ENCODE results near the gene FMN2. TPM values are rescaled to one million over a fixed set of nuclear protein-coding genes. Genes with fewer than 3 reads are reported as not detected.

Gene FMN2
- total RNA-seq, 1 experiment from 2014 or later, result 5.3 TPM

DNA sequence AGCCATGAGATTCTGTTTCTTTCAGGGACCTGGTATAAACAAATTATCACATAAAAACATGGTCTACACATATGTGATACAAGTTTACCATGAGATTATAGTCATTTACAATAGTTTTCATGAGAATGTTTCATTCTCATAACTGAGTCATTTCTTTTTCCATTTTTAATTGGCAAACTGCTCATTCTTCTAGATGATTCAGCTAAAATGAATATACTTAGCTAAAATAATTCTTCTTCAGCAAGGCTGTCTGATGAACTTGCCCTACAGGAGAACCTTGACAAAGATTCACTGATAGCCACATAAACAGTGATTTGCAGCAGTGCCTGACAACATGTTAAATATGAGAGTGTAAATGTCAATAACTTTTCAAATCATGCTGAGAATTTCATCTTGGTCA, 253.2 kb downstream of the FMN2 start:
- POLR2A ChIA-PET, result interaction anchor here (0.6 kb wide), 1 partner anchor 359 kb away, joined by 3 read pairs; no protein-coding TSS in a partner anchor
- peaks cover 13% of the 10 kb centered on the region for H3K4me1 Mint-ChIP-seq (ENCODE audit: insufficient read depth, unreplicated experiment)
- CTCF ChIA-PET, result no interaction called here

DNA sequence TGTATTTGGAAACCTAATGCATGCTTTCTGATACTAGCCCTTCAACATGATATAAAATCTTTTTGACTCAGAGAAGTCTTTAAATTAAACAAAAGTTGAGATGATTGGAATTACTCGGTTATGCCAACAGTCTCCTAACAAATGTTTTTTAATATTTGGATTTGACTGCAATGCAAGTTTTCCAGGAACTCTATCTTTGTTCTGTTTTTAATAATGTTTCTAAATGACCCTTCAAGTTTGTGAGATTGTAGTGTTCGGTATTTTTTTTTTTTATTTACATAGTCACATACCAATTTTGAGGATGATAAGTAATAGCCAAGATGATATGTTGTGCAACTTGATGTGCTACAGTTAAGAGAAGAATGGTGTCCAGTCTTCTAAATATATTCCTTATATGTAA, 258.0 kb downstream of the FMN2 start:
- TF ChIP-seq, protein P1, sequence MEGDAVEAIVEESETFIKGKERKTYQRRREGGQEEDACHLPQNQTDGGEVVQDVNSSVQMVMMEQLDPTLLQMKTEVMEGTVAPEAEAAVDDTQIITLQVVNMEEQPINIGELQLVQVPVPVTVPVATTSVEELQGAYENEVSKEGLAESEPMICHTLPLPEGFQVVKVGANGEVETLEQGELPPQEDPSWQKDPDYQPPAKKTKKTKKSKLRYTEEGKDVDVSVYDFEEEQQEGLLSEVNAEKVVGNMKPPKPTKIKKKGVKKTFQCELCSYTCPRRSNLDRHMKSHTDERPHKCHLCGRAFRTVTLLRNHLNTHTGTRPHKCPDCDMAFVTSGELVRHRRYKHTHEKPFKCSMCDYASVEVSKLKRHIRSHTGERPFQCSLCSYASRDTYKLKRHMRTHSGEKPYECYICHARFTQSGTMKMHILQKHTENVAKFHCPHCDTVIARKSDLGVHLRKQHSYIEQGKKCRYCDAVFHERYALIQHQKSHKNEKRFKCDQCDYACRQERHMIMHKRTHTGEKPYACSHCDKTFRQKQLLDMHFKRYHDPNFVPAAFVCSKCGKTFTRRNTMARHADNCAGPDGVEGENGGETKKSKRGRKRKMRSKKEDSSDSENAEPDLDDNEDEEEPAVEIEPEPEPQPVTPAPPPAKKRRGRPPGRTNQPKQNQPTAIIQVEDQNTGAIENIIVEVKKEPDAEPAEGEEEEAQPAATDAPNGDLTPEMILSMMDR (IDR thresholded peaks at IDR 0.05; ENCODE audit: unreplicated experiment), result no peak
- H3K4me1 Mint-ChIP-seq (ENCODE audit: insufficient read depth, unreplicated experiment), result peaks cover 11% of the 10 kb centered on the region
- BruUV-seq (replicated peaks), result no TSS peak
- ChIA-PET POLR2A (interaction anchor here (1.3 kb wide), 1 partner anchor 12 kb away, joined by 4 read pairs; no protein-coding TSS in a partner anchor), CTCF (interaction anchor here (0.6 to 1.7 kb wide), 2 partner anchors 10 to 260 kb away, joined by 4 to 5 read pairs; no protein-coding TSS in a partner anchor)
- intact Hi-C loops (cut with micrococcal nuclease), result no loop called here
- H3K4me3 Mint-ChIP-seq (ENCODE audit: unreplicated experiment), result no peak overlapping the region
- H3K27ac Mint-ChIP-seq (ENCODE audit: low read depth, unreplicated experiment), result no peak overlapping the region
- H3K27me3 Mint-ChIP-seq (ENCODE audit: insufficient read depth, unreplicated experiment), result no peaks in the 10 kb centered on the region
- no peaks in the 10 kb centered on the region for H3K36me3 Mint-ChIP-seq (ENCODE audit: insufficient read depth, unreplicated experiment)
- H3K9me3 Mint-ChIP-seq (ENCODE audit: unreplicated experiment), result peaks cover 8% of the 10 kb centered on the region
- no peak for DNase-seq (ENCODE audit: unreplicated experiment)

More for the DNA sequence above, 253.2 kb downstream of the FMN2 start:
- no TSS peak for BruUV-seq (replicated peaks)
- intact Hi-C loops (cut with micrococcal nuclease), result no loop called here
- Mint-ChIP-seq H3K4me3 (ENCODE audit: unreplicated experiment) (no peak overlapping the region), H3K27me3 (ENCODE audit: insufficient read depth, unreplicated experiment) (no peaks in the 10 kb centered on the region), H3K27ac (ENCODE audit: low read depth, unreplicated experiment) (no peak overlapping the region), H3K36me3 (ENCODE audit: insufficient read depth, unreplicated experiment) (no peaks in the 10 kb centered on the region), H3K9me3 (ENCODE audit: unreplicated experiment) (no peaks in the 10 kb centered on the region)
- no peak for DNase-seq (ENCODE audit: unreplicated experiment)
- TF ChIP-seq, protein P1 (IDR thresholded peaks at IDR 0.05; ENCODE audit: unreplicated experiment), result no peak

DNA sequence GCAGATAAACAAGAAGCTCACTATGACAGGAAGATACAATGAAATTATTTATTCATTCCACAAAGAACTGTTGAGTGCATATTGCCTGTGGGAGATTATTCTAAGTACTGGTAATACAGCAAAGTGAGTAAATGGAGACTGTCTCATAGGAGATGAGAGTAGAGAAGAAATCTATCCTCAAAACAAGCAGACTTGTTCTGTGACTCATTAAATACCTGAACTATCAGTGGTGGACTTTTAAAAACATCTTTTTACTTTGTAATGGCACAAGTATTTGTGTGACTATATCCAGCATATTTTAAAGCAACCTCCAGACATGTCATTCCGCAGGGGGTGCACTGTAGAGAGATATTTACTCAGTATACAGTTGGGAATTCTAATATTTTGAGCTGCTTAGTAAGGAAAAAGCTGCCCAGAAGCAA, 259.2 kb downstream of the FMN2 start:
- no peak overlapping the region for H3K4me3 Mint-ChIP-seq (ENCODE audit: unreplicated experiment)
- no peaks in the 10 kb centered on the region for H3K27me3 Mint-ChIP-seq (ENCODE audit: insufficient read depth, unreplicated experiment)
- CTCF ChIA-PET, result interaction anchor here (0.5 to 1.7 kb wide), 4 partner anchors 9 to 1853 kb away, joined by 3 to 5 read pairs (median 4); no protein-coding TSS in a partner anchor
- BruUV-seq (replicated peaks), result no TSS peak
- intact Hi-C loops (cut with micrococcal nuclease), result no loop called here
- no peak for DNase-seq (ENCODE audit: unreplicated experiment)
- POLR2A ChIA-PET, result interaction anchor here (1.0 to 1.3 kb wide), 3 partner anchors 10 to 64 kb away, joined by 3 to 4 read pairs (median 3); no protein-coding TSS in a partner anchor
- peaks cover 11% of the 10 kb centered on the region for H3K4me1 Mint-ChIP-seq (ENCODE audit: insufficient read depth, unreplicated experiment)
- TF ChIP-seq, protein P1 (IDR thresholded peaks at IDR 0.05; ENCODE audit: unreplicated experiment), result no peak
- H3K9me3 Mint-ChIP-seq (ENCODE audit: unreplicated experiment), result peaks cover 8% of the 10 kb centered on the region
- H3K27ac Mint-ChIP-seq (ENCODE audit: low read depth, unreplicated experiment), result no peak overlapping the region
- no peaks in the 10 kb centered on the region for H3K36me3 Mint-ChIP-seq (ENCODE audit: insufficient read depth, unreplicated experiment)

DNA sequence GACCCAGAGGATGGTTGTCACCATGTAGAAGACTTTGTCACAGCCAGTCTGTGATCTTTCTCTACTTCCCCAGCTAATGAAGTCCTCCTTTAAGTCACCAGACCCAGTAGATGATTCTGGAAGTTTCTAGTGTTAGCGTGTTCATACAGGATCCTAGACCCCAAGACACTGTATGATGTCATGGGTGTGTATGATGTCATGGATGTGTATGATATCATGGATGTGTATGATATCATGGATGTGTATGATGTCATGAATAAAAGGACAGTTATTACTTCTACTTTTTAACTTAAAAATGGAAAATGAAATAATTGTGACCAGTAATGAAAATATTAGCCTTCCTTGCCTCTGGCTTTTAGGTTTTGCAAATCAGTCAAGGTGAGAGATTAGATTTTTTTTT, 260.0 kb downstream of the FMN2 start:
- POLR2A ChIA-PET, result interaction anchor here (1.0 kb wide), 1 partner anchor 10 kb away, joined by 3 read pairs; no protein-coding TSS in a partner anchor
- CTCF ChIA-PET, result interaction anchor here (0.5 to 1.7 kb wide), 3 partner anchors 8 to 1852 kb away, joined by 3 to 5 read pairs (median 3); no protein-coding TSS in a partner anchor
- Mint-ChIP-seq H3K36me3 (ENCODE audit: insufficient read depth, unreplicated experiment) (no peaks in the 10 kb centered on the region), H3K4me3 (ENCODE audit: unreplicated experiment) (no peak overlapping the region), H3K4me1 (ENCODE audit: insufficient read depth, unreplicated experiment) (peaks cover 11% of the 10 kb centered on the region), H3K27ac (ENCODE audit: low read depth, unreplicated experiment) (no peak overlapping the region), H3K27me3 (ENCODE audit: insufficient read depth, unreplicated experiment) (no peaks in the 10 kb centered on the region), H3K9me3 (ENCODE audit: unreplicated experiment) (peaks cover 8% of the 10 kb centered on the region)
- BruUV-seq (replicated peaks), result no TSS peak
- intact Hi-C loops (cut with micrococcal nuclease), result no loop called here
- DNase-seq (ENCODE audit: unreplicated experiment), result no peak
- TF ChIP-seq, protein P1 (IDR thresholded peaks at IDR 0.05; ENCODE audit: unreplicated experiment), result no peak
